Liver (tissue), 3 donors: ENCODE data around the gene TXNDC17.

Experiments
- CTCF ChIP-seq: fragments of 150-350 bp; IDR thresholded peaks from 2 replicates; pipeline ENCODE4 v1.5.1; 2017; ENCODE audit warnings: improper control_type of control experiment, low read depth, low read length; ENCODE audit not compliant: missing input control
- GABPA ChIP-seq, 2 donors: IDR thresholded peaks in 1 of 2; conservative IDR thresholded peaks in 1 of 2; 2 replicates each; pipeline ENCODE4 v1.6.1; 2016; ENCODE audit warnings: antibody characterized with exemption in 2 of 2, mild to moderate bottlenecking in 1 of 2, moderate library complexity in 1 of 2
- JUND ChIP-seq, 2 donors: IDR thresholded peaks; 2 replicates each; pipeline ENCODE4 v1.6.1; 2016; ENCODE audit warnings: antibody characterized with exemption in 2 of 2
- REST ChIP-seq: IDR thresholded peaks from 2 replicates; pipeline ENCODE4 v1.6.1; 2016; ENCODE audit warnings: antibody characterized with exemption, mild to moderate bottlenecking
- RXRA ChIP-seq, 2 donors: IDR thresholded peaks; 2 replicates each; pipeline ENCODE4 v1.6.1; 2017 to 2018; ENCODE audit warnings: antibody characterized with exemption in 2 of 2, mild to moderate bottlenecking in 1 of 2
- SP1 ChIP-seq: IDR thresholded peaks from 2 replicates; pipeline ENCODE4 v1.6.1; 2018; ENCODE audit warnings: antibody characterized with exemption, mild to moderate bottlenecking
- TAF1 ChIP-seq: conservative IDR thresholded peaks from 2 replicates; pipeline ENCODE4 v1.6.1; 2016; ENCODE audit warnings: antibody characterized with exemption, mild to moderate bottlenecking
- TF ChIP-seq, protein P1 (sequence below): IDR thresholded peaks from 2 replicates; pipeline ENCODE4 v1.6.1; 2016; ENCODE audit warnings: antibody characterized with exemption
- donor health status: healthy.
- donor health status: healthy.

DNA sequence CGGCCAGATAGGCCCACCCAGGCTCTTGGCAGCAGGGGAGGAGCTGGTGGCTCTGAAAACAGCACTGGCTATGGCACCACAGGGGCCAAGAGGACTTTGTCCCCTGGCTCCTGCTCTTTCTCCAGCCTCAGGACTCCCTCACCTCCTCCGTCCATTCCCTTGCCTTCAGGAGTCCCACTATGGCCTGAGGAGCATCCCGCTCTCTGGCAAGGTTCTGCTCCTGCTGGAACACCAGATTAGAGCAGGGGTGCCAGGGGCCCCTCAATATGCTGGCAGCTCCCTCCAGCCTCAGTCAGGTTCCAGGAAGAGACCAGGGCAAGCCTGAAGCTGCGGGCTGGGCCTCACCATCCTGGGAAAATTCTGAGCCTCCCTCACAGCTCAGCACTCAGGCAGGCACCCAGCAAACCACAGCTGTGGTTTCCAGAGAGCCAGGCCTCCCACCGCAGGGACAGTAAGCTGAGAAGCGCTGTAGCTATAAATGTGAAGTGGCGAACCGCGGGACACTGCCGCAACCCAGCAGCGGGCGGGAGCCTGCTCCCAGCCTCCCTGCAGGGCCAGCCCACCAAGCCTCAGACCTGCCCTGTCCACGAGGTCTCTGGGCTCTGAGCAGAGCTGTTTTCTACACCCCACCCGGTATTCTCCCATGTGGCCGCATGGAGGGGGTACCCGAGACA is 36.4 kb downstream of the TXNDC17 start:
- TF ChIP-seq CTCF, result no peak
- peak; percentile 22 for TF ChIP-seq SP1
- no peak for TF ChIP-seq REST
- TF ChIP-seq GABPA (IDR thresholded peaks at IDR 0.05 in 1 of 2, conservative IDR thresholded peaks at IDR 0.05 in 1 of 2), result no peak
- no peak for TF ChIP-seq RXRA (IDR thresholded peaks at IDR 0.05)
- no peak for TF ChIP-seq JUND (IDR thresholded peaks at IDR 0.05)
- TF ChIP-seq, protein P1, sequence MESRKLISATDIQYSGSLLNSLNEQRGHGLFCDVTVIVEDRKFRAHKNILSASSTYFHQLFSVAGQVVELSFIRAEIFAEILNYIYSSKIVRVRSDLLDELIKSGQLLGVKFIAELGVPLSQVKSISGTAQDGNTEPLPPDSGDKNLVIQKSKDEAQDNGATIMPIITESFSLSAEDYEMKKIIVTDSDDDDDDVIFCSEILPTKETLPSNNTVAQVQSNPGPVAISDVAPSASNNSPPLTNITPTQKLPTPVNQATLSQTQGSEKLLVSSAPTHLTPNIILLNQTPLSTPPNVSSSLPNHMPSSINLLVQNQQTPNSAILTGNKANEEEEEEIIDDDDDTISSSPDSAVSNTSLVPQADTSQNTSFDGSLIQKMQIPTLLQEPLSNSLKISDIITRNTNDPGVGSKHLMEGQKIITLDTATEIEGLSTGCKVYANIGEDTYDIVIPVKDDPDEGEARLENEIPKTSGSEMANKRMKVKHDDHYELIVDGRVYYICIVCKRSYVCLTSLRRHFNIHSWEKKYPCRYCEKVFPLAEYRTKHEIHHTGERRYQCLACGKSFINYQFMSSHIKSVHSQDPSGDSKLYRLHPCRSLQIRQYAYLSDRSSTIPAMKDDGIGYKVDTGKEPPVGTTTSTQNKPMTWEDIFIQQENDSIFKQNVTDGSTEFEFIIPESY, result no peak
- TF ChIP-seq TAF1, result no peak
